ENCODE results near the gene NRTN. TPM values are rescaled to one million over a fixed set of nuclear protein-coding genes. Genes with fewer than 3 reads are reported as not detected.
"Not testable (repeated sequence)": the region's sequence is repeated elsewhere in the genome, so short reads cannot be mapped to it uniquely, and the experiment has no call there.

Gene NRTN
- total RNA-seq, 1 donor: not detected

- H3K4me3 ChIP-seq (ENCODE audit: low read depth, low read length): no peak overlapping the region
- no peak for DNase-seq (ENCODE audit: low read depth)
- TF ChIP-seq CTCF (IDR thresholded peaks at IDR 0.05; ENCODE audit: insufficient read depth, low read depth, low read length): no peak
These were observed 33.6 kb downstream of the NRTN start for GRCh38 chr19:5838353-5839064.

DNA sequence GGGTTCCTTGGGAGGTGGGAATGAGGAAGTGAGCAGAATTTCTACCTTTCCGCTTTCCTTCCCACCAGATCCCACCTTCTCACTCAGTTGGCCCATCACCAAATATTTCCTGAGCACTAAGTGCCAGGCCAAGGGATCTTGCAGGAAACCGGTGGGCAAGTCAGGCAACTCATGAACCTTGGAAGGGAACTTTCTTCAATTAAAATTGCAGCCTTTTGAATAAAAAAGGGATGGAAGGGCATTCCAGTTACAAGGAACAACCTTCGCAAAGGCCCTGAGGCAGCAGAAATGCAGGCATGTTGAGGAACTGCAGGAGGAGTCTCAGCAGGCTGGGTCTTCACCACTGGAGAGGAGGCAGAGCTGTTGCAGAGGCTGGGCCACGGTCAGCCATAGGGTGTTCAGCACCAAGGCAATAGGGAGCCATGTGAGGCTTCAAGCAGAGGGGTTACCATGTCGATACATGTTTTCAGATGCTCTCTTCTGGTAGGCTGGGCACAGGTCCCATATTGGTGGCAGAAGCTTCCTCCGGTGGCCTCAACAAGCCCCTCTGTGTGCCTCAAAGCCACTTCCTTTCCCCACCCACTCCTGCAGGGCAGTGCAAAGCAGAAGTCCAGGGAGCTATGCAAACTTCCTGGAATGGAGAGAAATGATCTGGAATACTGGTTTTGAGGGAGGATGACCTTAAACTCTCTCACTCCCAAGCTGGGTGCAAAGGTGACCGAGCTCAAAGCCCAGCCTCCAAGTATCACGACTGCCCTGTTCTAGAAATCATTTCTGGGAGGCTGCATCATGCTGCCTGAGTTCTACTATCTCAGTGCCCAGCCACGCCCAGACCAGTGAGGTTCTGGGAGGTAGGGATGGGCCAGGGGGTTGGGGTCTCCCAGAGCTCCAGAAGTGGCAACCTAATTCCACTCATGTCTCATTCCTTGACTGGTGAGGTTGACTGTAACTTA is 34.5 kb downstream of the NRTN start, which contains the start of gene FUT6:
Gene FUT6 (minus strand): TSS at position 638 of the 953 bp plus-strand sequence. CDS start 7,135 bp downstream, outside the sequence.
- no peak for DNase-seq (ENCODE audit: low read depth)
- no peak for TF ChIP-seq CTCF (IDR thresholded peaks at IDR 0.05; ENCODE audit: insufficient read depth, low read depth, low read length)
- no peak within 1 kb of the TSS for H3K4me3 ChIP-seq (ENCODE audit: low read depth, low read length)

DNA sequence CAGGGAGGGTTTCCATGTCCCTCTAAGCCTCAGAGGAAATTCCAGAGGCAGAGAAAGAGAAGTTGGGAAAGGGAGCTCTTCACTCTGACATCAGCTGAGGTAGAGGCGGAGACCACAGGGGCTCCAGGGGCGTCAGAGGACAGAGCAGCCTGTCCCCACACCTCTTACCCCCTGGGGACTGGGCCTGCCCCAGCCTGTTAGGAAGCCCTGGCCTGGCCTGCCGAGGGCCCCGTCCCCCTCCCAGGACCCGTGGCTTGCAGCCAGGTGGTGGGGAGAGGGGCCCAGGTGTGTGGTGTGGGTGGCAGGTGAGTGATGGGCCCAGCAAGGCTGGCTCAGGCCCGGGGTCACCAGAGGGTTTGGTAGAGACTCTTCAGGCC is 36.9 kb downstream of the NRTN start:
- not testable (repeated sequence) for DNase-seq (ENCODE audit: low read depth); H3K4me3 ChIP-seq (ENCODE audit: low read depth, low read length)

DNA sequence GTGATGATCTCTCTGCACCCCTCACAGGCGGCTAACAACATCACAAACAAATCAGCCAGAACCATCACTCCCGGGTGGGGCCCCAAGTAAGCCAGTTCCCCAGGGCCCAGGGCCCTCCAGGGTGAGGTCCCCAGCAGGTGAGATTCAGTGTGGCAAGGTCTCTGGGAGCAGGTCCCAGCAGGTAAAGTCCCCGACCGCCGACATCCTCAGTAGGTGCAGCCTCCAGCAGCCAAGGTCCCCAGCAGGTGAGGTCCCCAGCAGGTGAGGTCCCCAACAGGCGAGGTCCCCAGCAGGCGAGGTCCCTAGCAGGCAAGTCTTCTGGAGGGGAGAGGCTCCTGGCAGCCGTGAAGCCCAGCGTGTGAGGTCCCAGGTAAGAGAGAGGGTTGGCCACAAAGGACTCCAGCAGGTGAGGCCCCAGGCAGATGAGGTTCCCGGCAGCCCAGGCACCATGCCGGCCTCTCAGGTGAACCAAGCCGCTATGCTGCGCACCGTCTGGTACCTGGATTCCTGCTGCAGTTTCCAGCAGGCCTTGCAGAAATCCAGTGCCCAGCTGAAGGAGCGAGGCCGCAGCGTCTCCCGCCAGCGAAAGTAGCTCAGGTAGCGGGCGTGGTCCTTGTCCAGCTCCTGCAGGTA is 38.5 kb downstream of the NRTN start:
- H3K4me3 ChIP-seq (ENCODE audit: low read depth, low read length): no peak overlapping the region
- TF ChIP-seq CTCF (IDR thresholded peaks at IDR 0.05; ENCODE audit: insufficient read depth, low read depth, low read length): no peak
- no peak for DNase-seq (ENCODE audit: low read depth)

- DNase-seq (ENCODE audit: low read depth): no peak
- no peak for TF ChIP-seq CTCF (IDR thresholded peaks at IDR 0.05; ENCODE audit: insufficient read depth, low read depth, low read length)
These were observed 39.9 kb downstream of the NRTN start for GRCh38 chr19:5844456-5845433.

GRCh38 chr19:5847846-5848245 is 43.0 kb downstream of the NRTN start:
- not testable (repeated sequence) for H3K4me3 ChIP-seq (ENCODE audit: low read depth, low read length); DNase-seq (ENCODE audit: low read depth)

More at GRCh38 chr19:5844456-5845433, 39.9 kb downstream of the NRTN start:
- H3K4me3 ChIP-seq (ENCODE audit: low read depth, low read length): no peak overlapping the region

DNA sequence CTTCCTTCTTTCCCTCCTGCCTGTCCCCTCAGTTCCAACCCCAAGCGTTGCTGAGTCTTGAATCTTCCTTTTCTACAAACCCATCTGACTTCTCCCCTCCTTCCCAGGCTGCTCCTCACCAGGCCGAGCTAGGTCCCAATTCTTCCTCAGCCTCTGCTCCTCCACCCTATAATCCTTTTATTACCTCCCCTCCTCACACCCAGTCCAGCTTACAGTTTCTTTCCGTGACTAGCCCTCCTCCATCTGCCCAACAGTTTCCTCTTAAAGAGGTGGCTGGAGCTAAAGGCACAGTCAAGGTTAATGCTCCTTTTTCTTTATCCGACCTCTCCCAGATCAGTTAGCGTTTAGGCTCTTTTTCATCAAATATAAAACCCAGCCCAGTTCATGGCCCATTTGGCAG is 43.8 kb downstream of the NRTN start:
- H3K4me3 ChIP-seq (ENCODE audit: low read depth, low read length); DNase-seq (ENCODE audit: low read depth): not testable (repeated sequence)

Data from fibroblast of villous mesenchyme (primary cell).